HG03469 (cell line): ENCODE results near the gene FBP2.
"Not testable (repeated sequence)": the region's sequence is repeated elsewhere in the genome, so short reads cannot be mapped to it uniquely, and the experiment has no call there.

ENCODE experiments used
- ATAC-seq: cut with Tn5 transposase; IDR thresholded peaks from one replicate; pipeline ENCODE4 v1.9.1; 2021; ENCODE audit warnings: mild to moderate bottlenecking, moderate library complexity, moderate number of reproducible peaks; ENCODE audit not compliant: unreplicated experiment

The FBP2 gene

DNA sequence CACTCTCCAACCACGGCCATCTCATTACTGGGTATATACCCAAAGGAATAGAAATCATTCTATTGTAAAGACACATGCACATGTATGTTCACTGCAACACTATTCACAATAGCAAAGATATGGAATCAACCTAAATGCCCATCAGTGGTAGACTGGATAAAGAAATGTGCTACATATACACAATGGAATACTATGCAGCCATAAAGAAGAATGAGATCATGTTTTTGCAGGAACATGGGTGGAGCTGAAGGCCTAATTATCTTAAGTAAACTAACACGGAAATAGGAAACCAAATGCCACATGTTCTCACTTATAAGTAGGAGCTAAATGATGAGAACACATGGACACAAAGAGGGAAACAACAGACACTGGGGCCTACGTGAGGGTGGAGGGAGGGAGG lies 29.3 kb downstream of the FBP2 start:
- not testable (repeated sequence) for ATAC-seq

DNA sequence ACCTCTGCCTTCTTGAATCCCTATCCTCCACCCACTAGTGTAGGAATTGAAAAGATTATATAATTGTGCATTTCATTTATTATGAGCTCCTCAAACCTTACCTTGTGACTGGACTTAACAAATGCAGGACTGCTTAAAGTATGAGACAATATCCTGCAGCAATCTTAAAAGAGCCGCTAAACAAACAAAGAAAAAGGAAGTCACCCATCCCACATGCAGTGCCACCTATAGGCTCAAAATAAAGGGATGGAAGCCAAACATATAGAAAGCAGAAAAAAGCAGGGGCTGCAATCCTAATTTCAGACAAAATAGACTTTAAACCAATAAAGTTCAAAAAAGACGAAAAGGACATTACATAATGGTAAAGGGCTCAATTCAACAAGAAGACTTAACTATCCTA lies 30.1 kb downstream of the FBP2 start:
- ATAC-seq: no peak

DNA sequence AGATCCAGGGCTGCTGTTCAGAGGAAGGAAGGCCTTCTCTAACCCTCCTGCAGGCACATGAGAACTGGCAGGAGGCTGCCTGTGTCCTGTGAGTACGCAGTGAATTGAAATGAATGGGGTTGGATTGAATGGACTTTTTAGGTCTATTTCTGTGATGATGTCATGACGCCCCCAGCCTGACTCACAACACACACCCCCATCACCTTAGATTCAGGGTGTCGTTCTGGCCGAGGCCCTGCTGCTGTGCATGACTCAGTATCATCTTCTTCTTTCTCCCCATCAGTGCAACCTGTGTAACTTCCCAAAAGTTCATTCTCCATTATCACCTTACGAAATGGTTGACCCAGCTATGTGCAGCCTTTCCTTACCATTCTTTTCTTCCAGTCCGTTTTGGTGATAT lies 33.4 kb downstream of the FBP2 start:
- ATAC-seq: no peak

DNA sequence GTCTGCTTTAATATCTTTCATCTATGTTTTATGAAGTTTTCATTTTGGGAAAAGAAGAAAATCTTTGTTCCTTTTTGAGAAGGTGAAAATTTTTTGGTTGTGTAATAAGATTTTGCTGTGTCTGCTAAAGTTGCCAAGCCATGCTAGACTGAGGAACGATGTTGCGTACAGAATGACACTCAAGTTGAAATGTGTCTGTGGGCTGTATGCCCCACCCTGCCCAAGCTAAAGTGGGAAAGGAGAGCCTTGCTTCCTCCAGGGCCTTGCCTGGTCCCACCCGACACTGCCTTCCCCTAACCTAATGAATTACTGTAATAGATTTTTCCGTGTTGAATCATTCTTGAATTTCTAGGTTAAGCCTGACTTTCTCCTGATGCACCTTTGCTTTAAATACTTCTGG lies 36.2 kb downstream of the FBP2 start:
- ATAC-seq: no peak

DNA sequence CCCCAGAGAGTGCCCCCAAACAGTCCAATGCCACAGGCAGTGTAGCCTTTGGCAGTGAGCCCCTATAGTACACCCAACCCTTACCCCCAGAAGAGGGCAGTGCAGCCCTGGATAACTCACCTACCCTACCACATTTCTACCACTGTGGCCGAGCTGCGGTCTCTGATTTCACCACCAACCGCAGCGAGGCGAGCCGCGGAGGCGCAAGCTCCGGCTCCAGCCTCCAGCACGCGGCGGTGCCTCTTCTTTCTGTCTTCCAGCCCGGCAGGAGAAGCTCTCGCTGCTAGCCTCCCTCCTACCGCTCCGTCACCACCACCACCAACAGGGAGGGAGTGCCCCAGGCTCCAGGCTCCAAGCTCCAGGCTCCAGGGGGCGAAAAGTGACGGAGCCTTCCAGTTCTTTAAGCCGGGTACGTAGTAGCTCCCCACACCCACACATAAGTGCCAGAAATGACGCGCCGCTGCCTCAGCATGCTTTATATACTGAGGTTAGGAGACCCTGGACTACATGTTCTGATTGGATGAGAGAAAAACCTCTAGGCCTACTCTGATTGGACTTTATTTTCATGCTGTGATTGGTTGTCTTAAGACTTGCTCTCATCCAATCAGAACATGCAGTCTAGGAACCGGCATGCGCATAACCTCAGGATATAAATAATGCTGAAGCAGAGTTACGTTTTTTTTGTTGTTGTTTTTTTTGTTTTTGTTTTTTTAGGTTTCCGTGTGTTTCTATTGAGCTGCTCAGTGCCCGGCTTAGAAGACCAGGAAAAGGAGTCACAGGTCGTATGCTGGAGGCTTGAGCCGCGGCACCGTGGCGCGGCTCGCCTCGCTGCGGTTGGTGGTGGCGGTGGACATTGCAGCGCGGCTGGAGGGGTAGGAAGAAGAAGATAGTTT lies 38.9 kb downstream of the FBP2 start, which contains the start of gene PCAT7:
TSS of gene PCAT7 (plus strand) at position 645 of the 893 bp plus-strand sequence.
- no peak for ATAC-seq

DNA sequence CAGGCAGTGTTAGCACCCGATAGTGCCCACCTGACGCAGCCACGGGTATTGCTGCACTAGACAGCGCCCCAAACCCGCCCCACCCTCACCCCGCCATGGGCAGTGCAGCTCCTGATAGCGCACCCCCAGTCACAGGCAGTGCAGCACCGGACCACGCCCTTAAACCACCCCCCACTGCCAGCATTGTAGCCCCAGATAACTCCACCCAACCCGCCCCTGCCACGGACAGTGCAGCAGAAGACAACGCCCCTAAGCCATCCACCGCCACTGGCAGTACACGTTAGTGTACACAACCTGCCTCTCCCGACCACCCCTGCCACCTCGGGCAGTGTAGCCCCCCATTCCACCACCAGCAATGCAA lies 39.6 kb downstream of the FBP2 start:
- ATAC-seq: no peak

DNA sequence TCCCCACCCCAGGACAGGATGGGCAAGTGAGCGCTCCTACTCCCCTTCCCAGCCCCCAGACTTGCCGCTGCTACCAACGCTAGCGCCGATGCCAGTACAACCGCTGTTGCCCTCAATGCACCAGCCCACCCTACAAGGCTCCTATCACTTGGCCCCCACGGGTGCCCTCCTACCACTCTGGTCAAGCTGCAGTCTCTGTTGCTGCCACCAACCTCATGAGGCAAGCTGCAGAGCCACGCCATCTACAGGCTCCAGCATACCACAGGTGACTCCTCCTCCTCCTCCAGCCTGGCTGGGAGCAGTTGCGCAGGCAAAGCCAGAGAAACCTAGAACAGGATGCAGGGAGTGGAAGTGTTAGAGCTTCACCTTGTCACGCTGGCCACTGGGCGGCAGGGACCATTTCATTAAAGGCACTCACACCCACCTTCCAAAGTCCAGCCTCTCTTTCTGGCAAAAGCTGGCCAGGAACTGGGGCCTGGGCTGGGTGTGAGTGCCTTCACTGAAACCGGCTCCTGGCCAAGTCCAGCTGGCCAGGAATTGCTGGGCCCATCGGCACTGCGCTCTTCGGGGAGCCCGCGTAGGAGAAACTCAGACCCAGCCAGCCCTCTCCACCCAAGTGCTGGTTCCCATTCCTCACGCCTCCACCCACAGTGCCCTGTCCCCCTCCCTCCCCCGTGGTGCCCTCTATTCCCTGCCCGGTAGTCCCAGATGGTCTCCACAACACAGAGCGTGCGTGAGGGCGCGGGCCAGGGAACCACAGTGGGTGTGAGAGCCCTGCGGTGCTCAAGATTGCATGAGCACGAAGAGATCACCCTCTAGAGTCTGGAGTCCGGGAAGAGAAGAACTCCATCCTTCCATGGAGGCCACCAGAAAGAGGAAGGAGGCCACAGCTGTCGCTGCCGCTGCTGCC lies 40.3 kb downstream of the FBP2 start:
- ATAC-seq: no peak

DNA sequence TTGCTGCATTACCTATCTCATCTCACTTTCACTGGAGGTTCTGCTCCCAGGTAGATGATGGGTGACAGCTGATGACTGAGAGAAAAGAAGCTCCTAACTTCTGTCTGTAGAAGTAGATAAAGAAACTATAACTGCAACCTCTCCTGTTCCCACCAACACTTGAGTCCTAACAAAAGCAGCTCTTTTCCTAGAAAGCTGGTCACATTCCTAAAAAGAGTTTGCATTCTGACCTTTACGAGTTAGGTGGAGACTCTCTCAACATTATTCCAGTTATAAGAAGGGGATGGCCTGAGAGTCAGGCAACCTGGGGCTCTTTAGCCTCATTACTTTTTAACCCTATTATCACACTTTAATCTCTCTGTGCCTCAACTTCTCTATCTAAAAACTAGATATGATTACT lies 47.7 kb downstream of the FBP2 start:
- ATAC-seq: no peak

DNA sequence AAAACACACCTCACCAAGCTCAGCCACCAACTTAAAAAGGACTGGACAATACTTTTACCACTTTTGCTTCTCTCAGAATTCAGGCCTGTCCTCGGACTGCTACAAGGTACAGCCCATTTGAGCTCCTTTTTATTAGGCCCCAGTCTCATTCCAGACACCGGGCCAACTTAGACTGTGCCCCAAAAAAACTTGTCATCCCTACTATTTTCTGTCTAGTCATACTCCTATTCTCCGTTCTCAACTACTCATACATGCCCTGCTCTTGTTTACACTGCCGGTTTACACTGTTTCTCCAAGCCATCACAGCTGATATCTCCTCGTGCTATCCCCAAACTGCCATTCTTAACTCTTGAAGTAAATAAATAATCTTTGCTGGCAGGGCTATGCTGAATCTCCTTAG lies 49.3 kb downstream of the FBP2 start:
- ATAC-seq: not testable (repeated sequence)

DNA sequence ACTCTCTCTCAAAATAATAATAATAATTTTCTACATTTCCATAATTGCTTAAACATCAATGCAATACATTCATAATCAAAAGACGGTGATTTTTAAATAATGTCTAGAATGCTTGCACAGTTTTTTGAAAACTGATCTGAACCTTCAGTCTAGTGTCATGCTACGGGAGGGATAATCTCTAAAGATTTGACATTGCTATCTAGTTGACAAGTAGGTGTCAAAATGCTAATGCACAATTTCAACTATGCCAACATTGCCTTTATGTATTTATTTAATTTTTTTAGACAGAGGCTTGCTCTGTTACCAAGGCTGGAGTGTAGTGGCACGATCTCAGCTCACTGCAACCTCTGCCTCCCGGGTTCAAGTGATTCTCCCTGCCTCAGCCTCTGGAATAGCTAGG lies 54.7 kb downstream of the FBP2 start:
- ATAC-seq: no peak

DNA sequence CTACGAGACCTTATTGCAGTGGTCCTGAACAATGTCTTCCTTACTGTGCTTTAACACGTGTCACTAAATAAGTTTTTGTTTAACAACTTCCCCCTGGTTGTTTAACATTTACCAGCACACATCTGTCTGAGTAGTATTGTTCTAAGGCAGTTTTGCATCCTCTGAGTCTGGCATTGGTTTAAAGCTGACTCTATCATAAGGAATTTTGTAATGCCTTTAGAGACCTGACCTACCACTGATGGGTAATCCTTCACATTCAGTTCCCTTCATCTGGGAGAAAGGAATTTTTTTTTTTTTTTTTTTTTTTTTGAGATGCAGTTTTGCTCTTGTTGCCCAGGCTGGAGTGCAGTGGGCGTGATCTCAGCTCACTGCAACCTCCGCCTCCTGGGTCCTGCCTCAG lies 58.7 kb downstream of the FBP2 start:
- ATAC-seq: no peak

DNA sequence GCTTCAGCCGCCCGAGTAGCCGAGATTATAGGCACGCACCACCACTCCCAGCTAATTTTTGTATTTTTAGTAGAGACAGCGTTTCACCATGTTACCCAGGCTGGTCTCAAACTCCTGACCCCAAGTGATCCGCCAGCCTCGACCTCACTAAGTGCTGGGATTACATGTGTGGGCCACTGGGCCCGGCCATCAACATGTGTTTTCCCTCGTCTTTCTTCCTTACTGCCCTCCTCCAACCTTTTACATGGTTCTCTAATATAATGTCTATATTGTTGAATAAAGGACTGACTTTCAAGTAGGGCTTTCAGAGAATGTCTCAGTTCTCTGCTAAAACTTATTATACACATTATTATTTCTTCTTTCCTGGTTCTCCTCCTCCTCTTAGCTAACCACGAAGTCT lies 60.0 kb downstream of the FBP2 start:
- no peak for ATAC-seq

DNA sequence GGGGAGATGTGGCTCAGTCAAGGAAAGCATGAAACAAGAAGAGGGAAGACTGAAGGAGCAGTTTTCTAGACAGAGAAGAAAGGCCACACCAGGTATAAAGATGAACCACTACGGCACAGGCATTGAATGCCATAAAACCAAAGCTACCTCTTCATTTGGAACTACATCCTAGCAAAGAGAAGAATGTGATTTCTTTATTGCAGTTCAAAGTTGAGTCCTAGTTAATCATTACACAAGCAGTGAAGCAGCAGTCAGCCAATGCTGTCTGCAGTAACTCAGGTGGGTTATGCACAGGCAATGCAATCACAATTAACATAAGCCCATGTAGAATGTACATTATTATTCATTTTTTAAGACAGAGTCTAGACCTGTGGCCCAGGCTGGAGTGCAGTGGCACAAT lies 60.5 kb downstream of the FBP2 start:
- no peak for ATAC-seq

DNA sequence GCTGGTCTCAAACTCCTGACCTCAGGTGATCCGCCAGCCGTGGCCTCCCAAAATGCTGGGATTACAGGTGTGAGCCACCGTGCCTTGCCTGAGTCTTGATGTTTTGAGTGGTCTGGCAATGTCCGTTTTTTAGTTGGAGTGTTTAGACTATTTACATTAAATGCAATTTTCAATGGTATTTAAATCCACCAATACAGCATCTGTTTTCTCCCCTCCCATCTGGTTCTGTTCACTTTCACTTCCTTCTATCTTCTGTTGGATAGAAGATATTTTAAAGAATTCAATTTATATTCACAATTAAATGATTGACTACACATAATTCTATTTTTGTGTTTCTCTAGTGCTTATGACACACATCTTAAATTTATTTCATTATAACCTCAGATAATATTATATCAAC lies 64.7 kb downstream of the FBP2 start:
- ATAC-seq: no peak

DNA sequence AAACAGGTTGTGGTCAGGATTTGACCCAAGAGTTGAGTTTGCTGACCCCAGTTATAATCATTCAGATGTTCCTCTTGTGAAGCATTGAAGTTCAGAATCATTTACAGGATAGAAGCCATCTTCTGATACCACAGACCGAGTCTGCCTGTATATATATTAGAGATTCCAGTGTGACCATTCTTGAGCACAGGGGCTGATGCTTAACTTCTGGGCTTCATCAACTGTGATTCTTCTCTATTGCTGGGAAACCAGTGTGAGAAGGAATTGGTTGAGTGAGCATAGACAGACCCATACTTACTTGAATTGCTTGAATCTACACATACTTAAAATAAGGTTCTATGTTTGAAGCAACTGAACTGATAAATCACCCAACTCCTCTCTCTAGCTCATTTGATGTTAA lies 66.7 kb downstream of the FBP2 start:
- no peak for ATAC-seq

DNA sequence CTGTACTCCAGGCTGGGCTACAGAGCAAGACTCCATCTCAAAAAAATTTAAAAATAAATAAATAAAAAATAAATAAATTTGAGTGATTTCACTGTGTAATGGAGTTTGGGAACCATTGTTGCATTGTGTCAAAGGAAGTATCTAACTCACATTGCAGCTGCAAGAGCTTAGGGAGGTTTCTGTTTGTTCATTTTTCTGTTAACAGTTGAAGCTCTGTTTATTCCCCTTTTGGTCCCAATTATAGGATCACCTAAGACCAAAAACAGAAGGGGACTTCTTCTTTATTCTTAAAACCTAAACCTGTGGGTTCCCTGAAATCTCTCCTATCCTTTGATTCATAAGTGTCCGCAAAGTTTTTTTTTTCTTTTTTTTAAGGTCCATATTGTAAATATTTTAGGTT lies 67.4 kb downstream of the FBP2 start:
- no peak for ATAC-seq

DNA sequence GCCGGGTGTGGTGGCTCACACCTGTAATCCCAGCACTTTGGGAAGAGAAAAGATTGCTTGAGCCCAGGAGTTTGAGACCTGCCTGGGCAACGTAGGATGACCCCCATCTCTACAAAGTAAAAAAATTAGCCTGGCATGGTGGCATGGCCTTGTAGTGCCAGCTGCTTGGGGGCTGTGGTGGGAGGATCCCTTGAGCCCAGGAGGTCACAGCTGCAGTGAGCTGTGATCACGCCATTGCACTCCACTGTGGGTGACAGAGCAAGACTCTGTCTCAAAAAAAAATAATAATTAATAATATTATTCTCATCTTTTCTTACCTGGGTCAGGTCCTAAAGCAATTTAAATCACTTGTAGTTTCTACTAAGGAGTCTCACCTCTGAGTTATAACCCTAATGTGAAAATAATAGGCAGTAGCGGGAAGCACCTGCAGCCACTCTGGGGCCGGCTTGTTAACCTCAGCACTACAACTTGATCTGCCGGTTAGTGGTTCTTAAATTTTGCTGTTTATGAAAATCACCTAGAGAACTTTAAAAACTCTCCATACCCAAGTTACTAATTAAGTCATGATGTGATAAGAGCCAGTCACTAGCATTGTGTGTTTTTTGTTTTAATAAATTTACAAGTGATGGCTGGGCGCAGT lies 68.1 kb downstream of the FBP2 start:
- no peak for ATAC-seq

DNA sequence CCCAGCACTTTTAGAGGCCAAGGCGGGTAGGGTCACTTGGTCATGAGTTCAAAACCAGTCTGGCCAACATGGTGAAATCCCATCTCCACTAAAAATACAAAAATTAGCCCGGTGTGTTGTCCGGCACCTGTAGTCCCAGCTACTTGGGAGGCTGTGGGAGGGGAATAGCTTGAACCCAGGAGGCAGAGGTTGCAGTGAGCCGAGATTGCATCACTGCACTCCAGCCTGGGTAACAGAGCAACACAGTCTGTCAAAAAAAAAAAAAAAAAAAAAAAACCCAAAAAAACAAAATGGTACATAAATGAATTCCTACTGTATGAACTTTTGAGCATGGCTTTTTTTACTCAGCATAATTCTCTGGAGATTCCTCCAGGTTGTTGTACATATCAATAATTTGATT lies 76.4 kb downstream of the FBP2 start:
- no peak for ATAC-seq

DNA sequence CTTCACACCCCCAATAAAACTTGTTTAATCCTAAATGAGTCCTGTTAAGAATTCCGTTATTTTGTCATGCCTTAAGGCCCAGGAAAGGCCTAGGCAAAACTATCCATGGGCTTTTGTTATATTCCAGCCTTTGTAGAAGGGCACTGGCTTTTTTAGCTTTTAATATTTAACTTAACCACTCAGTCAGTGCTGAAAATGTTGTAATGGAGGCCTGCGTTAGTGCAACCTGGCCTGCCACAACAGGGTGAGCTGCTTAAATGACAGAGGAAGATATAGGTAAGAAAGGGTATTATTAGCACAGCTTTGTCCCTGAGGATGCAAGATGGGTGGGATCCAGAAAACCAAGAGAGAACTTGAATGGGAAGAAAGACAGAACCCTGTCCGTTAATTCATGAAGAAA lies 78.9 kb downstream of the FBP2 start:
- ATAC-seq: no peak

DNA sequence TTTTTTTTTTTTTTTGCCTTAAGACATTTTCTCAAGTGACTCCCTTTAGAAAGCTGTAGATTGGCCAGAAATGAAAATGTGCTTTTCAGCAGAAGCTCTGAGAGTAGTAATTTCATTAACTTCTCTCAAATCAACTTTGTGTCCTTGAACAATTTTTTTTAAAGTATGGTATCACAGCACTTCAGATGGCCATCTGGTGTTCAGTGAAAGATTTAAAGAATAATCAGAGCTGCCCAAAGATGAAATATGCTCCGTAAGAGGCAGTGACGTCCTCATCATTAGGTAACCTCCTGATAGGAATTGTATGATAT lies 81.7 kb downstream of the FBP2 start:
- ATAC-seq: no peak

DNA sequence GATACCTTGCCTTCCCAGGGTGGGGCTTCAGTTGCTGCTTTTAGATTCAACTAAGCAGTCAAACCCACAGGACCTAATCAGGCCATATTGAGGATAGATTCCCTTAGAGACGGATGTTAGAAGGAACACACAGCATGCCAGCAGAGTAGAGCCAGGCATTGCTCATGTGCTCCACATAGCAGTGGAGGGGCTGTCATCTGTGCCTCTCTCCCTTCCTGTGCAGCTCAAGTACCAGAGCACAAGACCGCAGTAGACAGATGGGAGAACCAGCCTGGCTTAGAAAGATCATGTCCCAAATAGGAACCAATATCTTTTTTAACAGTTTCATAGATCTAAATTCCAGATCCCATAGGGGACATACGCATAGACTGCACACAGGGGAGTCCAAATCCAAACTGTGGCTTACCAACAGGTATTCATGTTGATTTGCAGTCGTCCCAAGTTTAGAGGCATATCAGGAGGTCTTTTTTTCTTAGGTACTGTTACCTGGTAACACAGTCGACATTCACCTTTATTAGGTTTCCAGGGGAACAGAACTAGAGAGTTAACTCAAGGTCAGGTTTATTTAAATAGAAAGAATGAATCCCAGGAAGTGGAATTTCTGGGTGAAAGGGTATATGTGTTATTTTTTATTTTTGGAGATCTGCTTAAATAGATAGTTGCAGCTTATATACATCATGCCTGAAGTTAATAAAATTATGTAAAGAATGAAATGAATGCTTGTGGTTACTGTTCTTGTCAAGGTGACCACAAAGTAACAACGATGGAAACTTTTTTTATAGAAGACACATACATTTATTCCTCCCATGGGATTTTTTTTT lies 82.3 kb downstream of the FBP2 start:
- no peak for ATAC-seq
